GM18907 (cell line): ENCODE measurements around the gene ERV3-1.
A peak's percentile ranks its signal among the peaks of the same experiment; 100 is the strongest.
"Not testable (repeated sequence)": the region's sequence is repeated elsewhere in the genome, so short reads cannot be mapped to it uniquely, and the experiment has no call there.

ENCODE experiments used
- ATAC-seq: cut with Tn5 transposase; IDR thresholded peaks from one replicate; pipeline ENCODE4 v1.9.1; 2021; ENCODE audit warnings: mild to moderate bottlenecking, moderate library complexity; ENCODE audit not compliant: unreplicated experiment

ERV3-1 gene

GRCh38 chr7:65002972-65003585, 3.4 kb downstream of the ERV3-1 start:
- ATAC-seq: no peak

- ATAC-seq: no peak
These were observed 5.1 kb downstream of the ERV3-1 start for GRCh38 chr7:65001291-65001814.

DNA sequence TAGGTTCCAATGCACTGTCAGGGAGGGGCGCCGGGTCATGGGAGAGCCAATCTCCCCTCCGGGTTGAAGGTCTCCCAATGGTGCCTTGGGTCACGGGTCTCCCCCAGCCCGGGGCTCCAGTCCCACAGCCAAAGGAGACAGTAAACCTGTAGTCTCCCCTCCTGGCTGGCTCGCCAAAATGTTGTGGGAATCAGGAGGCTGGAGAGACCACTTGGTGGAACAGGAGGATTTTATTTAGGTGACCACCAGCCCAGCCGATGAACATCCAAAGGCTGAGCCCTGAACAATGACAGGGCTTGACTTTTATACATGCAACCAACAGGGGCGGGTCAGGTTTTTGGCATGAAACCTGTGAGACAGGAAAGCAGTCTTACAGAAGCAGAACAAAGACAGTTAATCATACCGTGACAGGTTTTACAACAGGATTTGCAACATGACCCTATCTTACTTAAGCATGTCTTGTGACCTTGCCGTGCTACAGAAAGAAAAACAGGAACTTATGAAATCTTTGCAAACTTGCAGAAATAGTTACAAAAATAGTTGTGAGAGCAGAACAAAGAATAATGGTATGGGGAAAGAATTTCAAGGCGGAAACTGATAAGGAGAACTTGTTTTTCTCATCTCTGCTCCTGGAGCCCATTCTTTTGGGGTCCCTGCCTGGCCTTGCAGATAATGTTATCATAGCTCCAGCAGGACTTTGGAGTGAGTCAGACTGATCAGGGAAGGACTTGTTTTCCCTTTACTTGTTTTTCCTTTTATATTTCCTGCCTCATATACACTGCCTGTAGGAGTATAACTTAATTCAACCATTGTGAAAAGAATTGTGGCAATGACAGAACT, 7.1 kb downstream of the ERV3-1 start:
- ATAC-seq: no peak

DNA sequence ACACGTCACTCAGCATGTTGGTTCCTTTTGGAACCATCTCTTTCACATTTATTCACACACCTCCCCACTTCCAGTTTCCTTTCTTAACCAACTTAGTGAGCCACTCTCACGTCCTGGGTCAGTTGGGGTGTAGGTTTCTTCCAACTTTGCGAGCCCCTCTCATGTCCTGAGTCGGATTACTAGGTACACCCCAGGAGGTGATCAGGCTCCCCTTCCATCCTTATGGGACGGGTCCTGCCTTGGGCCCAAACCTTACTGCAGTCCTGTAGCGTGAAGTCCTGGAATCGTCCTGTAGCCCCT, 7.7 kb downstream of the ERV3-1 start:
- ATAC-seq: no peak

DNA sequence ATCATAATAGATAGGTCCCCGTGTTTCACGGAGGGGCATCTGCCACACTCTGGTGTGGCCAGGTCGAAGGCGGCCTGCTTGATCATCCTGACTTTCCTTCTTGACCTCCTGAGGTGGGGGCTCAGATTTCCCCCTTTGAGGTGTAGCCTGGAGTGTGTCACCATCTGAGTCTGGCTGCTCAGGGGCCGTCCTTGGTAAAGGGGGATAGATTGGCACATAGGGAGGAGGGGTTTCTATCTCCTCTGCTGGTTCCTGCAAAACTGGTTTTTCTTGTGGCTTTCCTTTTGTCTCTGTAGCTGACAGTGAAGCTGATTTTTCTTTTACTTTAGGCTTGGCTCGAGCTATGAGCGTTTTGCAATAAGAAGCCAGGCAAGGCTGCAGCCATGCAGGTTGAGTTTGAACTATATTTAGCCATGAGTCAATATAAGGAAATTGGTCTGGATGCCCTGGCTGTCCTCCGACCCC, 8.5 kb downstream of the ERV3-1 start:
- no peak for ATAC-seq

GRCh38 chr7:64997164-64997908, 9.2 kb downstream of the ERV3-1 start:
- no peak for ATAC-seq

DNA sequence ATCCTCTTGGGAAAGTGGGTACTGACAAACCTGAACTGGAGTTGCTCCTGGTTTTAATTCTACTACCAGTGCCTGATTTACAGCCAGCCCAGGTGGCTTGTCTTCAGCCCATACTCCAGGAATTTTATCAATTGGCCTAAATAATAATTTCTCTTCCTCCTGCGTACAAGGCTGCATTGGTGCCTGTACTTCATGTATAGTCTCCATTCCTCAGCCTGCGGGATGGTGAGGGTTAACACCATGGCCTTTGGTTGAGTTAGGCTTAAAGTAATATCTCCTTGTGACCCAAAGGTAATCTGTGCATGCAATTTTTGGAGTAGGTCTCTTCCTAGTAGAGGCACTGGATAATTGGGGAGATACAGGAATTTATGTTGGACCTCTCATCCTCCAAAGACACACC, 10.2 kb downstream of the ERV3-1 start:
- no peak for ATAC-seq

- ATAC-seq: no peak
These were observed 12.6 kb downstream of the ERV3-1 start for GRCh38 chr7:64993901-64994300.

- no peak for ATAC-seq
These were observed 13.5 kb downstream of the ERV3-1 start for GRCh38 chr7:64992971-64993370.

DNA sequence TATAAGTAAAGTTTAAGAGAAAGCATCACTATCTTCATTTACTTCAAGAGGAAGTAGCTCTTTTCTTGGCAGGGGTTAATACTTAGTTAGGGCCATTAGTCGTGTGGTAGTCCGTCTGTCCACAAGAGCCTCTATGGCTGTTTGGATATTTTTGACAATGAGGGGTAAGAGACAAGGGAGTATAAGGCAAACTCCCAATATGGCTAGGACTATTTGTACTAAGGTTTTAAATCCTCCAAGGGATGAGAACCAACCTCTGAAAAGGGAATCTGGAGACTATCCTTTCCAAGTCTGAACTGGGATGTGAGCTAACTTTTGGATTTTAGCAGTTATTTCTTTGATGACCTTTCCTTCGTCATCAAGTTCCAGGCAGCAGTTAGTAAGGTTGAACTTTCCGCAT, 15.6 kb downstream of the ERV3-1 start, which contains the start of gene ZNF117:
TSS of gene ZNF117 (minus strand) at position 101 of the 400 bp plus-strand sequence.
- no peak for ATAC-seq

GRCh38 chr7:64990216-64990615, 16.3 kb downstream of the ERV3-1 start:
- ATAC-seq: no peak

GRCh38 chr7:64978497-64979203, 27.8 kb downstream of the ERV3-1 start:
- no peak for ATAC-seq

DNA sequence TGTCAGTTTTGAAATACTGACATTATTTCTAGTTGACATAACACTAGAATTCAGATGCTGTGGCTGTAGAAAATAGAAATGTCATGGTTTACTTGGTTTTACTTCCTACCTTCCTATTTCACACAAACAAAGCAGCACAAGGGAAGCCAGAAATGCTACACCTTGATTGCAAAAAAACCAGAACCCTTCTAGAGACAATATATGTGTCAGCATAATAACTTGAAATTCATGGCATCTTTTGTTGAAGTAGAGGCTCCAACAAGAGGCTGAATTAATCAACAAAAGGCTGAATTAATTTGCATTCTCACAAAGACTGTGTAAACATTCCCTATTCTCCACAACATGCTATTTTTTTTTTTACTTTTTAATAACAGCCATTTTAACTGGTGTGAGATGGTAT, 40.9 kb downstream of the ERV3-1 start:
- no peak for ATAC-seq

GRCh38 chr7:64959072-64959747, 47.3 kb downstream of the ERV3-1 start:
- no peak for ATAC-seq

- peak; percentile 73 for ATAC-seq
These were observed 55.1 kb downstream of the ERV3-1 start for GRCh38 chr7:64951250-64951848.

GRCh38 chr7:64950673-64951072, 55.8 kb downstream of the ERV3-1 start:
- ATAC-seq: not testable (repeated sequence)

DNA sequence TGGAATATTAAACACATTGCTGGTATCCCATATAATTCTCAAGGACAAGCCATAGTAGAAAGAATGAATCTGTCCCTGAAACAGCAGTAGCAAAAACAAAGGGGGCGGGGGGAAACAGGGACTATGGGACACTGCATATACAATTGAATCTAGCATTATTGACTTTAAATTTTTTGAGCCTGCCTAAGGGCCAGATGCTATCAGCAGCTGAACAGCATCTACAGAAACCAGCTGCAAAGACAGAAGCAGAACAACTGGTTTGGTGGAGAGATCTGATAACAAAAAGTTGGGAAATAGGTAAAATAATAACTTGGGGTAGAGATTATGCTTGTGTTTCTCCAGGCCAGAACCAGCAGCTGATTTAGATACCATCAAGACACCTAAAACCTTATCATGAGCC, 57.7 kb downstream of the ERV3-1 start:
- not testable (repeated sequence) for ATAC-seq

DNA sequence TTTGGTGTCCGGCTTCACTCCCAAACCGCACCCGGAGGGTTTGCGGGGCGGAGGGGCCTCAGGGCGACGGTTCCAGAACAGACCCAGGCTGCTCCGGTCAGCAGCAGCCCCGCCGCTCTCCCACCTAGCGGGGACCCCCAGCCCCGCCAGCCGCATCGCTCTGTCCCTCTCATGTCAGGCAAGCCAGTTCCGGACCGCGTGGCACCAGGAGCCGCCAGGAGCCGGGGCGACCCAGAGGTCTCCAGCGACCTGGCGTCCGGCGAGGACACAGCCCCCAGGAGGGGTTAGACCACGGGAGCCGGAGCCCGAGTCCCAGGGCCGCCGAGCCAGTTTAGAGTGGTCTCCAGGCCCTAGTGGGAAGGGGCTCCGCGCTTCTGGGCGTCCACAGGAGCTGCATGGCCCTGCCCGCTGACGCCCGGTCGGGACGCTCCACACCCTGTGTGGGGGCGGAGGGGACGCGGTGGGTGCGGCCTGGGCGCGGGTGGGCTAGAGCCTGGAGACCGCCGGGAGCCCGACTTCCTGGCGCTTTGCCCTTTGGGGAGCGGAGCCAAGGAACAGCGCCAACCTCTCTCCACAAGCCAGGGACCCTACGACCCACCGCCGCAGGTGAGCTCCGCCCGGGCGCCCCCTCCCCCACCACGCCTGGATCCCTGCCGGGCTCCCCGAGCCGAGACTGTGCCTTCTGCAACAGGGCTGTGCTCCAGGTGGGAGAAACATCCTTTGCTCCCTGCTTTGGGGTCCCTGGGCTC, 59.1 kb downstream of the ERV3-1 start:
- ATAC-seq: no peak

DNA sequence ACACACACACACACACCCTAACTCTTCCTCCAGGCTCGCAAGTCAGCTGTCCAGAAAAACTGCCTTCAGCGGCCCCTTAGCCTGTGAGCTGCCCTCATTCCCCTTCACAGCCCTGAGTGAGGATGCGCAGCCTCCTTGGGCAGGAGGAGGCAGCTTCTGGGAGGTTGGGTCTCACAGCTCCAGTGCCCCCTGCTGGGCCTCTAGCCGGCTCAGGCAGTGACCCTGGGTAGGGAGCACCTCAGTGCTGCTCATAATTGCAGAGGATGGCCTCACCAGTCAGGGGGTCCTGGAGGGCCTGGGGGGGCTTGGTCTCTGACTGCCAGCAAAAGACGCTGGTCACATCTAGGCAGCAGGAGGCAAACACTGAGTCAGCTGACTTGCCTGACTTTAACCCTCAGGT, 59.7 kb downstream of the ERV3-1 start:
- ATAC-seq: no peak
